HepG2 (cell line): ENCODE measurements around the gene CHAF1B. TPM values are rescaled to one million over a fixed set of nuclear protein-coding genes. Genes with fewer than 3 reads are reported as not detected.

Source experiments
- ATAC-seq: fragments of 200-7000 bp; cut with Tn5 transposase; 3 replicates; pipeline ENCODE4 v1.9.1; 2020; ENCODE audit warnings: mild to moderate bottlenecking, moderate library complexity
- BruUV-seq: library from RNA; stranded (reverse); fragments of 400-500 nt; replicated peaks from 2 replicates; lab custom pipeline; 2021; lab: Mats Ljungman, UMichigan
- CTCF ChIA-PET: fragments of 300-600 bp; formaldehyde crosslinking; extraction: SDS; loops from one replicate; lab custom pipeline; 2021; ENCODE audit warnings: low total read pairs, inconsistent platforms, low intra/inter-chr PET ratio; lab: Yijun Ruan, JAX
- POLR2A ChIA-PET: fragments of 350-600 bp; sonication (Branson Sonifier 250); formaldehyde crosslinking; loops from one replicate; lab custom pipeline; 2020; ENCODE audit warnings: antibody characterized with exemption, inconsistent platforms; lab: Yijun Ruan, JAX
- DNase-seq: peaks from one replicate; pipeline ENCODE4 v3.0.0-alpha.2; 2015; ENCODE audit warnings: low spot score
- FAIRE-seq: peaks from 3 replicates; lab custom pipeline; 2011; peaks lifted over from hg19 to GRCh38; lab: Jason Lieb, UNC
- H2AFZ ChIP-seq: one replicate; pipeline ENCODE4 v1.6.1; 2011; ENCODE audit warnings: low read length, inconsistent platforms
- H3K27ac ChIP-seq: fragments of 300-600 bp; 3 replicates; pipeline ENCODE4 v1.8.0; 2011; ENCODE audit warnings: mixed run types, mild to moderate bottlenecking, mixed read lengths, low read length, inconsistent platforms; ENCODE audit not compliant: insufficient read depth; ENCODE audit errors: extremely low read length
- H3K27me3 ChIP-seq, 2 experiments: fragments of 200-600 bp in 1 of 2; 2 replicates in 1 of 2; 3 replicates in 1 of 2; pipeline versions ENCODE4 v1.6.0 to v1.8.0; 2011; ENCODE audit warnings: low read length in 2 of 2, mild to moderate bottlenecking in 2 of 2, moderate library complexity in 2 of 2, inconsistent platforms in 1 of 2; ENCODE audit not compliant: insufficient read depth in 2 of 2, control insufficient read depth in 1 of 2
- H3K36me3 ChIP-seq, 2 experiments: fragments of 200-600 bp in 1 of 2; replicated peaks in 1 of 2; 2 replicates in 1 of 2; 3 replicates in 1 of 2; pipeline versions ENCODE4 v1.5.1 to v1.8.0; 2011; ENCODE audit warnings: low read length in 2 of 2, inconsistent platforms in 1 of 2; ENCODE audit not compliant: insufficient read depth in 2 of 2, control insufficient read depth in 1 of 2
- H3K4me1 ChIP-seq: 2 replicates; pipeline ENCODE4 v1.5.1; 2012; ENCODE audit warnings: low read length, inconsistent platforms; ENCODE audit not compliant: insufficient read depth
- H3K4me2 ChIP-seq: 2 replicates; pipeline ENCODE4 v1.6.0; 2011; ENCODE audit warnings: low read depth, low read length, inconsistent platforms
- H3K4me3 ChIP-seq, 3 experiments: fragments of 200-600 bp in 1 of 3; sonication (generic), shearing (Covaris generic) in 1 of 3; replicated peaks in 1 of 3; 2 replicates each; pipeline ENCODE4 v1.5.1; 2011 to 2016; ENCODE audit warnings: low read length in 3 of 3, inconsistent platforms in 2 of 3, low read depth in 2 of 3, mild to moderate bottlenecking in 2 of 3, control low read depth in 1 of 3, mixed read lengths in 1 of 3; ENCODE audit not compliant: insufficient read depth in 1 of 3
- H3K79me2 ChIP-seq: one replicate; pipeline ENCODE4 v1.6.1; 2011; ENCODE audit warnings: low read length, inconsistent platforms; ENCODE audit not compliant: insufficient read depth
- H3K9ac ChIP-seq: 2 replicates; pipeline ENCODE4 v1.6.0; 2011; ENCODE audit warnings: mild to moderate bottlenecking, low read depth, low read length, inconsistent platforms; ENCODE audit not compliant: insufficient read depth
- H3K9me3 ChIP-seq: 2 replicates; pipeline ENCODE4 v1.5.1; 2012; ENCODE audit warnings: mild to moderate bottlenecking, low read length
- H4K20me1 ChIP-seq: 2 replicates; pipeline ENCODE4 v1.6.0; 2011; ENCODE audit warnings: inconsistent platforms, mild to moderate bottlenecking, low read length, moderate library complexity; ENCODE audit not compliant: insufficient read depth
- CENPBD1 ChIP-seq: sonication (generic); formaldehyde crosslinking; IDR thresholded peaks from 2 replicates; pipeline ENCODE4 v1.8.0; 2022; ENCODE audit warnings: missing genetic modification reagents, low read depth, mild to moderate bottlenecking, borderline replicate concordance
- ELF4 ChIP-seq: sonication (generic); formaldehyde crosslinking; IDR thresholded peaks from 2 replicates; pipeline ENCODE4 v1.5.0; 2020; ENCODE audit warnings: missing genetic modification reagents, mild to moderate bottlenecking, moderate library complexity, borderline replicate concordance
- HMGXB3 ChIP-seq: sonication (generic); formaldehyde crosslinking; IDR thresholded peaks from 2 replicates; pipeline ENCODE4 v1.4.0; 2020; ENCODE audit warnings: missing genetic modification reagents, borderline replicate concordance
- HNF4A ChIP-seq: sonication (generic); formaldehyde crosslinking; IDR thresholded peaks from 2 replicates; pipeline ENCODE4 v1.4.0; 2020; ENCODE audit warnings: missing genetic modification reagents
- MIXL1 ChIP-seq: IDR thresholded peaks from 2 replicates; pipeline ENCODE4 v1.6.1; 2016
- NFKB2 ChIP-seq: sonication (generic); formaldehyde crosslinking; IDR thresholded peaks from 2 replicates; pipeline ENCODE4 v1.4.0; 2020; ENCODE audit warnings: missing genetic modification reagents, borderline replicate concordance
- ZMAT5 ChIP-seq: sonication (generic); formaldehyde crosslinking; IDR thresholded peaks from 2 replicates; pipeline ENCODE4 v1.5.0; 2020; ENCODE audit warnings: mild to moderate bottlenecking, low read depth, missing genetic modification reagents, borderline replicate concordance
- ZSCAN22 ChIP-seq: sonication (generic); formaldehyde crosslinking; IDR thresholded peaks from 2 replicates; pipeline ENCODE4 v1.4.0; 2020; ENCODE audit warnings: mild to moderate bottlenecking, missing genetic modification reagents
- WGBS: methylation state at CpG from one replicate; pipeline ENCODE4 v1.1.6; 2017; ENCODE audit warnings: low lambda C conversion rate; 5-methylcytosine and 5-hydroxymethylcytosine counted together
- in situ Hi-C: cut with HindIII; loops from 2 replicates; pipeline ENCODE4 v1.10.0; 2017; ENCODE audit warnings: low pct_unique_long_range_greater_than_20kb; ENCODE audit not compliant: extremely low pct_ligation_motif_present
- intact Hi-C: fragments of 100-400 bp; cut with micrococcal nuclease; formaldehyde crosslinking; loops from one replicate; pipeline ENCODE4 v1.10.0; 2022; ENCODE audit not compliant: unreplicated experiment
- polyA plus RNA-seq, 8 experiments: library from polyadenylated mRNA; depleted of rRNA in 3 of 8; stranded (reverse) in 7 of 8; unstranded in 1 of 8; fragments of >200 nt; fragmentation: Illumina TruSeq in 4 of 8; extraction: Trizol in 4 of 8; gene quantifications; 2 replicates each; pipeline versions ENCODE4 v1.2.1 to v1.2.3, GENCODE V29; 2011 to 2016; ENCODE audit warnings: low read depth in 4 of 8, missing spikeins in 1 of 8, mixed read lengths in 1 of 8; ENCODE audit not compliant: insufficient read depth in 1 of 8
- total RNA-seq, 5 experiments: library from RNA; depleted of rRNA; stranded (reverse); fragments of >200 nt; fragmentation: Illumina TruSeq; extraction: Trizol; gene quantifications; 2 replicates each; pipeline ENCODE4 v1.2.3, GENCODE V29; 2016; ENCODE audit warnings: low read depth in 1 of 5
- TF ChIP-seq, protein P1 (sequence below), 2 experiments: sonication (generic) in 1 of 2; formaldehyde crosslinking in 1 of 2; IDR thresholded peaks; 2 replicates each; pipeline versions ENCODE4 v1.4.0 to v1.6.1; 2016 to 2020; ENCODE audit warnings: borderline replicate concordance in 1 of 2, low read depth in 1 of 2, mild to moderate bottlenecking in 1 of 2, missing genetic modification reagents in 1 of 2

Gene CHAF1B
- total and polyA plus RNA-seq, 2 of the 13 experiments (the other 11 are each of a cell fraction or from before 2014, with no cell fraction given): 5.1 to 14.1 TPM

GRCh38 chr21:36452281-36452825, 67.2 kb downstream of the CHAF1B start (continued):
- TF ChIP-seq ELF4 (CRISPR knock-in tag): no peak
- no peak for TF ChIP-seq CENPBD1 (CRISPR knock-in tag)
- TF ChIP-seq ZSCAN22 (CRISPR knock-in tag): no peak
- TF ChIP-seq MIXL1 (CRISPR knock-in tag): no peak
- no peak for TF ChIP-seq NFKB2 (CRISPR knock-in tag)

DNA sequence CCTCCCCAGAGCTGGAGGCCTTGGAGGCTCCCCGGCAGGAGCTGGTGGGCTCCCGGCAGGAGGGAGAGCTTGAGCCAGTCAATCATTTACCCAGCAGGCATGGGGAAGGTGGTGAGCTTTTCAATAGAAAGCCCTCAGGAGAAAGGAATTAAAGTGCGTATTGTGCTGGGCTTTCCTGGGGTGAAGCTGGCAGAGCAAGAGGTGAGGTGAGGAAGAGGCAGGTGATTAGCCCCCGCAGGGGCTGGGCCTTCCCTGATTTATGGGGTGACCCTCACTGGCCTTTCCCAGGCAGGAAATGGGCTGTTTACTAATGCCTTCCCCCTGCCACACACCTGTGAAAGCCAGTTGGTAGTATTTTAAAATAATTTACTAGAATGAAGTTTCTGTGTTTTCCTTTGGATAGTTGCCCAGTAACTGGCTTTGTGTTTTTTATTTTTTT, 68.9 kb downstream of the CHAF1B start:
- intact Hi-C loops: no loop called here
- CTCF ChIA-PET: no interaction called here
- no TSS peak for BruUV-seq
- Histone ChIP-seq H3K4me3 (peak overlapping the region in 1 of 3 experiments; percentile 17; a peak in 1 of 6 replicates), H3K9ac (no peak overlapping the region)
- peak; percentile 87 for ATAC-seq
- TF ChIP-seq HMGXB3 (CRISPR knock-in tag) (no peak), ZMAT5 (CRISPR knock-in tag) (no peak), HNF4A (CRISPR knock-in tag) (no peak)
- TF ChIP-seq, protein P1, sequence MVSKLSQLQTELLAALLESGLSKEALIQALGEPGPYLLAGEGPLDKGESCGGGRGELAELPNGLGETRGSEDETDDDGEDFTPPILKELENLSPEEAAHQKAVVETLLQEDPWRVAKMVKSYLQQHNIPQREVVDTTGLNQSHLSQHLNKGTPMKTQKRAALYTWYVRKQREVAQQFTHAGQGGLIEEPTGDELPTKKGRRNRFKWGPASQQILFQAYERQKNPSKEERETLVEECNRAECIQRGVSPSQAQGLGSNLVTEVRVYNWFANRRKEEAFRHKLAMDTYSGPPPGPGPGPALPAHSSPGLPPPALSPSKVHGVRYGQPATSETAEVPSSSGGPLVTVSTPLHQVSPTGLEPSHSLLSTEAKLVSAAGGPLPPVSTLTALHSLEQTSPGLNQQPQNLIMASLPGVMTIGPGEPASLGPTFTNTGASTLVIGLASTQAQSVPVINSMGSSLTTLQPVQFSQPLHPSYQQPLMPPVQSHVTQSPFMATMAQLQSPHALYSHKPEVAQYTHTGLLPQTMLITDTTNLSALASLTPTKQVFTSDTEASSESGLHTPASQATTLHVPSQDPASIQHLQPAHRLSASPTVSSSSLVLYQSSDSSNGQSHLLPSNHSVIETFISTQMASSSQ (IDR thresholded peaks at IDR 0.05; ENCODE audit: low read depth): peak; percentile 50; the same call in 1 of the 2 replicates
- TF ChIP-seq, protein P1 (CRISPR knock-in tag; IDR thresholded peaks at IDR 0.05; ENCODE audit: borderline replicate concordance): no peak
- TF ChIP-seq, all 625 proteins: peak for 1
- H4K20me1 ChIP-seq: no peaks in the 10 kb centered on the region
- H3K27me3 ChIP-seq: peaks cover 0 to 5% of the 10 kb centered on the region in 2 experiments; a peak in 2 of 5 replicates
- H3K9me3 ChIP-seq: no peaks in the 10 kb centered on the region
- in situ Hi-C loops: no loop called here
- no peaks in the 10 kb centered on the region for H3K36me3 ChIP-seq
- peak overlapping the region; percentile 75 for H3K4me2 ChIP-seq
- DNase-seq (no peak), FAIRE-seq (no peak)
- 0% methylated on average over 4 of the region's 4 CpGs for WGBS
- no peak overlapping the region for H3K27ac ChIP-seq
- peaks cover 14% of the 10 kb centered on the region for H3K4me1 ChIP-seq
- H2AFZ ChIP-seq: peak overlapping the region; percentile 47
- no peaks in the 10 kb centered on the region for H3K79me2 ChIP-seq
- POLR2A ChIA-PET: interaction anchor here (1.4 kb wide), 1 partner anchor 25 kb away, joined by 12 read pairs; the partner anchor contains the start of gene CLDN14
